IMR-90 (cell line): ENCODE measurements around the gene PTPRH. TPM values are rescaled to one million over a fixed set of nuclear protein-coding genes. Genes with fewer than 3 reads are reported as not detected.

Source experiments
- ATAC-seq: fragments of 200-7000 bp; cut with Tn5 transposase; 2 replicates; pipeline ENCODE4 v1.9.1; 2020; ENCODE audit warnings: low read depth, mild to moderate bottlenecking, moderate library complexity
- BruUV-seq: library from RNA; stranded (reverse); fragments of 400-500 nt; replicated peaks from 2 replicates; lab custom pipeline; 2021; lab: Mats Ljungman, UMichigan
- CTCF ChIA-PET: fragments of 300-600 bp; formaldehyde crosslinking; extraction: SDS; loops from one replicate; lab custom pipeline; 2021; ENCODE audit warnings: antibody characterized with exemption; lab: Yijun Ruan, JAX
- POLR2A ChIA-PET: fragments of 300-600 bp; sonication (Branson Sonifier 250); formaldehyde crosslinking; loops from one replicate; lab custom pipeline; 2022; ENCODE audit warnings: antibody characterized with exemption; ENCODE audit not compliant: unreplicated experiment; lab: Charles Lee
- DNase-seq: peaks from one replicate; pipeline ENCODE4 v3.0.0; 2013
- H2AFZ ChIP-seq: replicated peaks from 2 replicates; pipeline ENCODE3; 2013; ENCODE audit warnings: low read length, mild to moderate bottlenecking; ENCODE audit not compliant: poor library complexity
- H2AK5ac ChIP-seq: 2 replicates; pipeline ENCODE4 v1.6.1; 2013; ENCODE audit warnings: low read depth, low read length, inconsistent platforms
- H2AK9ac ChIP-seq: replicated peaks from 2 replicates; pipeline ENCODE3; 2013; ENCODE audit warnings: mild to moderate bottlenecking, low read depth, low read length, moderate library complexity; ENCODE audit not compliant: poor library complexity
- H2BK120ac ChIP-seq: 2 replicates; pipeline ENCODE4 v1.6.1; 2013; ENCODE audit warnings: low read depth, low read length, inconsistent platforms
- H2BK15ac ChIP-seq: 3 replicates; pipeline ENCODE4 v1.6.1; 2013; ENCODE audit warnings: low read depth, low read length, inconsistent platforms
- H2BK20ac ChIP-seq: 2 replicates; pipeline ENCODE4 v1.6.1; 2013; ENCODE audit warnings: low read depth, mild to moderate bottlenecking, inconsistent platforms, low read length, moderate library complexity
- H2BK5ac ChIP-seq: 2 replicates; pipeline ENCODE4 v1.6.1; 2013; ENCODE audit warnings: mild to moderate bottlenecking, low read depth, low read length, inconsistent platforms; ENCODE audit not compliant: poor library complexity, severe bottlenecking
- H3K14ac ChIP-seq: replicated peaks from 2 replicates; pipeline ENCODE4 v1.6.1; 2013; ENCODE audit warnings: low read depth, low read length, inconsistent platforms
- H3K18ac ChIP-seq: 2 replicates; pipeline ENCODE4 v1.6.1; 2013; ENCODE audit warnings: low read depth, low read length, control low read depth
- H3K23ac ChIP-seq: 2 replicates; pipeline ENCODE4 v1.6.1; 2013; ENCODE audit warnings: low read depth, low read length, inconsistent platforms
- H3K27ac ChIP-seq: 2 replicates; pipeline ENCODE4 v1.5.1; 2013; ENCODE audit warnings: mild to moderate bottlenecking, control low read depth, low read length; ENCODE audit not compliant: insufficient read depth
- H3K27me3 ChIP-seq: 2 replicates; pipeline ENCODE4 v1.6.1; 2013; ENCODE audit warnings: low read length; ENCODE audit not compliant: control insufficient read depth, insufficient read depth
- H3K36me3 ChIP-seq: 2 replicates; pipeline ENCODE4 v1.6.1; 2013; ENCODE audit warnings: low read length, mixed read lengths; ENCODE audit not compliant: control insufficient read depth, insufficient read depth
- H3K4ac ChIP-seq: 2 replicates; pipeline ENCODE4 v1.6.1; 2013; ENCODE audit warnings: low read depth, low read length, inconsistent platforms
- H3K4me1 ChIP-seq: 2 replicates; pipeline ENCODE4 v1.6.1; 2013; ENCODE audit warnings: low read length, mixed read lengths; ENCODE audit not compliant: control insufficient read depth, insufficient read depth
- H3K4me2 ChIP-seq: 2 replicates; pipeline ENCODE4 v1.6.1; 2013; ENCODE audit warnings: low read depth, mild to moderate bottlenecking, control low read depth, low read length, moderate library complexity
- H3K4me3 ChIP-seq: 2 replicates; pipeline ENCODE4 v1.5.1; 2013; ENCODE audit warnings: low read depth, mild to moderate bottlenecking, control low read depth, low read length, moderate library complexity; ENCODE audit not compliant: insufficient read depth
- H3K56ac ChIP-seq: 2 replicates; pipeline ENCODE4 v1.6.1; 2013; ENCODE audit warnings: low read length, inconsistent platforms; ENCODE audit not compliant: insufficient read depth; ENCODE audit errors: extremely low read depth
- H3K79me1 ChIP-seq, 2 experiments: 2 replicates each; pipeline ENCODE4 v1.6.1; 2013; ENCODE audit warnings: low read length in 2 of 2, inconsistent platforms in 1 of 2, low read depth in 1 of 2
- H3K9ac ChIP-seq: 2 replicates; pipeline ENCODE4 v1.6.1; 2013; ENCODE audit warnings: low read depth, low read length, control low read depth
- H3K9me1 ChIP-seq: 2 replicates; pipeline ENCODE4 v1.6.1; 2013; ENCODE audit warnings: low read length, inconsistent platforms; ENCODE audit not compliant: insufficient read depth
- H3K9me3 ChIP-seq: 2 replicates; pipeline ENCODE4 v1.6.1; 2013; ENCODE audit warnings: low read length; ENCODE audit not compliant: control insufficient read depth, insufficient read depth
- H4K20me1 ChIP-seq: 2 replicates; pipeline ENCODE4 v1.6.1; 2013; ENCODE audit warnings: low read length, inconsistent platforms; ENCODE audit not compliant: insufficient read depth
- H4K5ac ChIP-seq: 2 replicates; pipeline ENCODE4 v1.6.1; 2013; ENCODE audit warnings: mild to moderate bottlenecking, low read depth, low read length, control low read depth
- H4K8ac ChIP-seq, 2 experiments: 2 replicates each; pipeline ENCODE4 v1.6.1; 2013; ENCODE audit warnings: low read depth in 2 of 2, low read length in 2 of 2, control low read depth in 1 of 2, inconsistent platforms in 1 of 2
- H4K91ac ChIP-seq: 2 replicates; pipeline ENCODE4 v1.6.1; 2013; ENCODE audit warnings: low read depth, low read length, inconsistent platforms; ENCODE audit not compliant: insufficient read depth
- BHLHE40 ChIP-seq: fragments of 150-350 bp; IDR thresholded peaks from 2 replicates; pipeline ENCODE4 v1.6.1; 2016; ENCODE audit warnings: mild to moderate bottlenecking, low read depth, low read length
- CEBPB ChIP-seq: IDR thresholded peaks from 2 replicates; pipeline ENCODE4 v1.6.1; 2012; ENCODE audit warnings: low read depth, low read length, improper control_type of control experiment
- CHD1 ChIP-seq: IDR thresholded peaks from 2 replicates; pipeline ENCODE4 v1.6.1; 2012; ENCODE audit warnings: low read depth, low read length, improper control_type of control experiment
- ELK1 ChIP-seq: fragments of 150-350 bp; IDR thresholded peaks from 2 replicates; pipeline ENCODE4 v1.6.1; 2016; ENCODE audit warnings: low read depth, mild to moderate bottlenecking, low read length, moderate library complexity, borderline replicate concordance
- NFE2L2 ChIP-seq: fragments of 150-350 bp; IDR thresholded peaks from 2 replicates; pipeline ENCODE4 v1.6.1; 2016; ENCODE audit warnings: low read depth, mild to moderate bottlenecking, low read length
- RAD21 ChIP-seq: IDR thresholded peaks from 2 replicates; pipeline ENCODE4 v1.6.1; 2012; ENCODE audit warnings: low read length, improper control_type of control experiment
- RFX5 ChIP-seq: IDR thresholded peaks from 2 replicates; pipeline ENCODE4 v1.8.0; 2012; ENCODE audit warnings: low read depth, mild to moderate bottlenecking, low read length, moderate library complexity
- WGBS, 2 experiments: methylation state at CpG; one replicate each; pipeline versions ENCODE4 v1.1.5 to v1.1.7; 2013; ENCODE audit warnings: missing lambda C conversion rate in 2 of 2; ENCODE audit not compliant: insufficient read length in 1 of 2; ENCODE audit errors: extremely low coverage in 2 of 2; 5-methylcytosine and 5-hydroxymethylcytosine counted together
- dilution Hi-C: fragments of 300-500 bp; cut with HindIII; formaldehyde crosslinking; loops from one replicate; pipeline ENCODE4 v1.14.3; 2018; ENCODE audit warnings: low sequenced_read_pairs; ENCODE audit not compliant: unreplicated experiment
- in situ Hi-C: fragments of 300-500 bp; cut with MboI; formaldehyde crosslinking; loops from 3 replicates; pipeline ENCODE4 v1.14.3; 2019; ENCODE audit warnings: low sequenced_read_pairs, inconsistent platforms, mixed read lengths
- intact Hi-C: fragments of 100-400 bp; cut with micrococcal nuclease; formaldehyde crosslinking; loops from 2 replicates; pipeline ENCODE4 v1.10.0; 2022
- polyA plus RNA-seq, 3 experiments: library from polyadenylated mRNA; depleted of rRNA; stranded (reverse); fragments of >200 nt; gene quantifications; 2 replicates each; pipeline ENCODE4 v1.2.3, GENCODE V29; 2012; ENCODE audit warnings: low replicate concordance in 1 of 3
- total RNA-seq: library from RNA; depleted of rRNA; stranded (reverse); fragments of >200 nt; gene quantifications from 2 replicates; pipeline ENCODE4 v1.2.3, GENCODE V29; 2012

The PTPRH gene
- total and polyA plus RNA-seq, 2 of the 4 experiments (the other 2 are of a cell fraction), result 1.3 to 3.4 TPM

GRCh38 chr19:55252760-55253663 lies 43.7 kb upstream of the PTPRH start:
- Histone ChIP-seq H4K20me1 (peaks cover 100% of the 10 kb centered on the region), H3K14ac (no peak overlapping the region), H3K79me1 (peaks cover 6 to 94% of the 10 kb centered on the region in 2 experiments), H2BK20ac (no peak overlapping the region), H4K8ac (no peak overlapping the region), H3K27ac (no peak overlapping the region), H3K9me3 (no peaks in the 10 kb centered on the region), H3K4ac (no peak overlapping the region), H4K91ac (no peak overlapping the region), H3K9ac (no peak overlapping the region), H3K23ac (no peak overlapping the region), H2BK5ac (no peak overlapping the region), H3K27me3 (no peaks in the 10 kb centered on the region), H2AFZ (no peak overlapping the region), H3K18ac (no peak overlapping the region), H3K56ac (no peak overlapping the region), H2AK9ac (no peak overlapping the region), H3K4me3 (no peak overlapping the region), H3K9me1 (peaks cover 45% of the 10 kb centered on the region), H3K4me2 (no peak overlapping the region), H2AK5ac (no peak overlapping the region), H4K5ac (no peak overlapping the region), H3K36me3 (peaks cover 1% of the 10 kb centered on the region; the same call in 1 of the 2 replicates), H2BK120ac (no peak overlapping the region), H2BK15ac (no peak overlapping the region), H3K4me1 (peaks cover 15% of the 10 kb centered on the region)
- no TSS peak for BruUV-seq
- WGBS, 2 experiments, result 97% methylated on average over 11 of the region's 21 CpGs; no CpG with 5 or more reads in 1 of the 2 experiments
- ATAC-seq (no peak), DNase-seq (no peak)
- intact Hi-C loops (no loop called here), dilution Hi-C loops (no loop called here), in situ Hi-C loops (no loop called here)
- ChIA-PET POLR2A (no interaction called here), CTCF (no interaction called here)
- TF ChIP-seq NFE2L2 (no peak), CEBPB (no peak), CHD1 (no peak), RAD21 (no peak), RFX5 (no peak), ELK1 (no peak), BHLHE40 (no peak)
